Activated CD4-positive, alpha-beta T cell treated with anti-CD3 and anti-CD28 coated beads, Interleukin-2, amount 50 U/mL, for 1 hour (primary cell): ENCODE data around the gene NEK9.
"Not testable (repeated sequence)": the region's sequence is repeated elsewhere in the genome, so short reads cannot be mapped to it uniquely, and the experiment has no call there.

Source experiments
- DNase-seq: peaks from one replicate; pipeline ENCODE4 v3.0.0-alpha.2; 2020

Gene NEK9

DNA sequence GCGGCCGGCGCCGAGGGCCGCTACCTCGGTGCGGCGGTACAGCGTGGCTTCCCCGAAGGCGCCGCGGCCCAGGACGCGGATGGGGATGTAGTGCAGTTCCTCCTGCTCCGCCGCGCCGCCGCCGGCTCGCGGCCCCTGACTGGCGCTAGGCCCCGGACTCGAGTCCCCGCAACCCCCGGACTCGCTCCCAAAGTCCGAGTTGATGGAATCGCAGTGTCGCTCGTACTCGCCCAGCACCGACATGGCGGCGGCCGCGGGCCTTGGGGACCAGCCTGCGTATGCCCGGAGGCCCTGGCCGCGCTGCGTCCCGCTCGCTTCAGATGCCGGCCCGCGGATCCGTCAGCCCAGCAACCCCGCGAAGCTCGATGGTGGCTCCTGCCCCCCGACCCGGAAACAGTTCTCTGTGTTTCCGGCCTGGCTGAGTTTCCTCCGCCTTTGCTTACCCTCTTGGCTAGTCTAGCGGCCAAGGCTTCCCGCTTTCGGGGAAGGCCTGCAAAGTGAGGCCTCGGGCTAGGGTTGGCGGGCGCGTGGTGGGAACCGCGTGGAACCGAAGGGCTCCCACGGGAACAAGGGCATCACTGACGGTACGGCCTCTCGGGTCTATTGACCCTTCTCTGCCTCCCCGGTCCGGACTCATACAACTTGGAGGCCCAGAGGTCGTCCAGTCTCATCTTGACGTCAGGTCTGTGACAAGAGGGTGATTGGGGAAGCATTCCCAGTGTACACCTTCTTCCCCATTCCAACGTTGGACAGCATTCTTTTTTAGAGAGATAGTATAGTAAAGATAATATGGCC, at the start of gene NEK9:
Gene NEK9, minus strand, starts transcription at position 370 of the 795 bp plus-strand sequence. Its CDS starts 127 bp downstream, at position 243.
- peak; percentile 87 for DNase-seq

DNA sequence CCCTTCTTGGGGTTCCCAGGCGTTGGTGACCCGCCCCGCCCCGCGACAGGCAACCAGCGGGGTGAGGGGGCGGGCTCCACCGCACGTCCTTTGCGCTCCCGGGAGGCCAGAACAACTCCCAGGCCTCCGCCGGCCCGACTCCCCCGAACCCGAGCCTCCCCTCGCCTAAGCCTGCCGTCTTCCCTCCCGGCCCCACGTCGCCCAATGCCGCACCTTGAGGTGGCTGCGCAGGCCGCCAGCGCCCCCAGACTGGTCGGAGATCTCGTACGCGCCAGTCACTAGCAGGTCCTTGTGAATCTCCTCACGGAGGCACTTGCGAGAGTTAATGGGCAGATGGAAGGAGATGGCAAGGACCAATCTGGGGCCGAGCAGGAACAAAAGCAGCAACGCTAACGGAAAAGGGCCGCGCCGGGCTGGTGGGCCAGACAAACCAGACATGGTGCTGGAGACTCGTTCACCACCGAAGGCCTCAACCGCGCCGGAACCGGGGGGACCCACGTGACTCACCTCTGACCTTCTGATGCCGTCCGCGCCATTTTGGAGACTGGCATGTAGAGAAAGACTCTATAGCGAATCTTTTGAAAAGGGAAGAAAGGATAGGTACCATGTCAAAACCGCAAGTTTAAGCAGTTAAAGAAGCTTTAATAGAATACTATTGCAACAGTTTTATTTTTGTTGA, 49.4 kb upstream of the NEK9 start, which contains the start of gene TMED10:
Gene TMED10, minus strand, starts transcription at position 471 of the 679 bp plus-strand sequence. Its CDS starts 33 bp downstream, at position 438.
- DNase-seq: peak; percentile 90

DNA sequence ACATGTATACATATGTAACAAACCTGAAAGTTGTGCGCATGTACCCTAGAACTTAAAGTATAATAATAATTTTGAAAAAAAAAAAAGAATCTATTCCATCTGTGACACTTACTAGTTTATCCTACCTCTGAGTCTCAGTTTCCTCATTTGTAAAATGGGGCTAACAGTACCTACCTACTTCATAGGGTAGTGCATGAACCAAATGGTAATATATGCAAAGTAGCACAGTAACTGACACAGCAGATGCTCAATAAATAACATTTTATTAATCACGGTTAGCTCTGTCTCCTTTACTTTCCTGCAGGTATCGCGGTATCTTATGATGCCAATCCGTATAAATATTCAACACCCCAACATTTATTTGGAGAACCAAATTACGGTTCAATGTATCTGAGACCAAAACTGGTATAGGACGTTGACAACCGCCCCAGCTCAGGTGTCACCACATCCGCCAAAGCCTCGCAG, 48.9 kb upstream of the NEK9 start:
- DNase-seq: no peak

DNA sequence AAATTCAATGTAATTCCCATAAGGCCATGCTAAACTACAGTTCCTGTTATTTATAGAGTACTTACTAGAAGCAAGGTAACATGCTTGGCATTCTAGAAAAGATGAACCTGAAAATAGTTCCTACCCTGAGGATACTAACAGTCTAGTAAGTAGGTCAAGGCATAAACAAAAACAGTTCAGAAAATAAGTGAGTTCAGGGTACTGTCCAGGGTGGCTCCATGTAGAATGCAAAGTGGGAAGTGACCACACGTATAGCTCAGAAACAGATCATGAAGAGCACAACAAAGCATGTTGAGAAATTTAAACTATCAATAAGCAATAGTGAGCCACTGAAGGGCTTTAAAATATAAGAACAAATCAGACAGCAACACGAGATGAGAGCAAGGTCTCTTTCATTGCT, 47.2 kb upstream of the NEK9 start:
- no peak for DNase-seq

DNA sequence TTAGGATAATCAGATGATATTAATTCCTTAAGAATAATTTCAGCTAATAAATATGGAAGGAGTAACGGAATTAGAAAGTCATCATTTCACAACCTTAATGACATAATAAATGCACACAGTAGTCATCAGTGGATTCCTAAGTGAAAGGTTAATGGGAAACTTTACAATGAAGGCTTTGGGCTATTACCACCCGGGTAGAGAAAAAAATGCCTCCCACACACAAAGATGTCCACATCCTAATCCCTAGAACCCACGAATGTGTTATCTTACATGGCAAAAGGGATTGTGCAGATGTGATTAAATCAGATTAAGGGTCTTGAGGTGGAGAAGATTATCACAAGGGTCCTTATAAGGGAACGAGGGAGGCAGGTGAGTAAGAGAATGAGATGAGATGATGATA, 43.9 kb upstream of the NEK9 start:
- DNase-seq: no peak

DNA sequence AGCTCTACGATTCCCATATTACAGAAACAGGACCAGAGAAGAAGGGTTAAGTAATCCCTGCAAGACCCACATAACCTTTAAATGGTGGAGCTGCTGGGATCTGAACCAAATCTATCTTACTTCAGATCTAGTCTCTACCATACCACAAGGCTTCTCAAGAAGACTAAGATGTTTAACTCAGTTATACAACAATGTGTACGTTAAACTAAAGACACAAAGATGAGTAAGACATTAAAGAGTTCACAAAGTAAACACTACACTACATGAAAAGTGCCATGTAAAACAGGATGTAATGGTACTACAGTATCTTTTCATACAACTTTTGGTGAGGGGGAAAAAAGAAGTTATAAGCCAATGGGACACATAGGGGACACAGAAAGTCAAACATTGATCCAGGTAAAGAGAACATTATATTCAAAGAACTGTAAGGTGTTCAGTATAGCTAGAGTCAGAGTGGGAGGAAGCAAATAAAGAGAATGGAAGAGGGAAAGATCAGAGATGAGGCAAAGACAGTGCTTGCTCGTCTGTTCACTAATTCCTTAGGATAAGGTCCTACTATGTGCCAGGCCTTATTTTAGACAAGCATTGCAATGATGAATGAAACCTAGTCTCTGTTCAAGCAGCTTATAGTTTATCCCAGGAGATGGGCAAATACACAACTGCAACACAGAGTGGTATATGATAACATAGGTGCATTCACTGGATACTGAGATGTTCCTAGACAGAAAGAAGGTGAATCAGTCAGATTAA, 41.9 kb upstream of the NEK9 start:
- no peak for DNase-seq

DNA sequence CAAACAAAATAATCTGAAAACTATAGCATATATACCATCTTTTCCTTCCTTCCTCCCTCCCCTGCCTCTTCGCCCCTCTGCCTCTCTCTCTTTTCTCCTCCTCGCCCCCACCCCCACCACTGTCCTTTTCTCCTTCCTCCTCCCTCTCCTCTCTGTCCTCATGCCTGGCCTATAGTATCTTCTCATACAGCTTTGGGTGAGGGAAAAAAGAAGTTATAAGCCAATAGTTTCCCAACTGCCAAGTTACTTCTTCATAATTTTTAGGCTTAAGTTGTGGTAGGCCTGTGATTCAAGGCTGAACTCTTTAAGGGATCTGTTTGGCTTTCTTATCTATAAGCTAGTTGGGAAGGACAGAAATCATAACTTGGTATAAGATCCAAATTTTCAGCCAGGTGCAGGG, 40.5 kb upstream of the NEK9 start:
- no peak for DNase-seq

DNA sequence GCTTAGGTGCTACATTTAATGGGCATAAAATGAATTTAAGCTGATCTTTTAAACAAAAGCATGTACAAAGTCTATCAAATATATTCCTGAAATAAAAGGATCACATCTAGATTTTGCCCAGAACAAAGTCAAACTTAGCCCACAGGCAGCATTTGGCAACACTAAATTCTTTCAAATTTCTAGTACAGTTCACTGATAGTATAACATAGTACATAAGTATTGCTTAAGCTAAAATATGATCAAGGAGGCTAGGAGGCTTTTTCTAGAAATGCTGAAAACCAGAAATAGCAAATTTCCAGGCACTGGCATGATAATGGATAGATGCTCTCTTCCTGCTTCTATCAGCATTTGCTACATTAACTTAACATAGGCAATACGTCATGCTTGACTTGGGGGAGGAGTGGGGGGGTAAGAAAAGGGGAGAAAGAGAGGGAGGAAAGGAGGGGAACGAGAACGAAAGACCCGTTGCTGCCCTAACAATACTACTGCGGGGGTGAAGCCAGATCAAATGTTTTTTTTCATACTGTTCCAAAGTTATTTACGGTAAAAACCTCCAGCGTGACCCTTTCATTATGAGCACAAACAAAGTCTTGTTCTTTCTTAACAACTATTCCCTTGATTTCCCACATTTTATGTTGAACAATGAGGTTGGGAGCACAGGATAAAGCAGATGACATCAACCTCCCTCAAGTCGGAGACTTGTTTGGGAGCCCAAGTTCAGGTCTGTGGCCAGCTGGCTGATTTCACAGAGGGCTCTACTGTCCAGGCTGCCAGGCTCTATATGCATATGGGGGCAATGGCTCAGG, 38.9 kb upstream of the NEK9 start:
- DNase-seq: no peak

DNA sequence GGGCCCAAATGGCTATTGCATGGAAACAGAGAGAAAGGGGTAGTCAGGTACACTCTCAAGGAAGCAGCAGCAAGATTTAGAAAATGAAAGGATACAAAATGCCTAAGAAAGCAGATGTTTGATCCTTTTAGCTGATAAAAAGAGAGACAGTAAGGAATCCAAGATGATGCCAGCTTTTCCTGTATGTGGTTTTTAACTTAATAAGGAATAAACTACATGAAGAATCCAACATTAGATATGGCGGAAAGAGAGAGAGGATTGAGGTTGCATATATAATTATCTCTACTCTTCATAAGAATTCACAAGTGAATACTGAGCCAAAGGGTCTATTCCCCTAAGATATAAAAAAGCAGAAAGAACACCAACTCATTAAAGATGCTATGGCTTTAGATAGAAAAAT, 38.0 kb upstream of the NEK9 start:
- no peak for DNase-seq

DNA sequence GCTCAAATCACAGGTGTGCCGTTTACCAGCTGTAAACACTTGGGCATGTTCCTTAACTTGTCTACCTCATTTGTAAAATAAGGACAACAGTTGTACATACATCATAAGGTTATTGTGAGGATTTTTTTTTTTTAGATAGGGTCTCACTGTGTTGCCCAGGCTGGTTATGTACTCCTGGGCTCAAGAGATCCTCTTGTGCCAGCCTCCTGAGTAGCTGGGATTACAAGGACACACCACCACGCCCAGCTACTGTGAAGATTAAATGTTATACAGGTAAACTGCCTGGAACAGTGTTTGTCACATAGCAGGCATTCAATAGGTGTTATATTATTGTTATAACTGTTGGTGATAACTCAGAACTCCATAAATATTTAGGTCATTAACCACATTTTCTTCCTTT, 36.8 kb upstream of the NEK9 start:
- DNase-seq: no peak

DNA sequence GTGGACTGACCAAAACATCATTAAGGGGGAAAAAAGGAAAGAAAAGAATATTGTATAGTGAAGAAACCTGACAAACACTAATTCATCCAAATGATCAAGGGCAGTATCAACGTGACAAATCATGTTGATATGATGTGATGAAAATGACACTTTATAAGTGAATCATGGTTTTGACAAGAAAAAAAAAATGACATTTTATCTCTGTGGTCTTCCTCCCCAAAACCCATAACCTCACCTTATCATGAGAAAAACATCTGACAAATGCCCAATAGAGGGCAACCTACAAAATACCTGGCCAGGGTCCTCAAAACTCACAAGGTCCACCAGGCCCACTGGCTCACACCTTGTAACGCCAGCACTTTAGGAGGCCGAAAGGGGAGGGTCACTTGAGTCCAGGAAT, 35.8 kb upstream of the NEK9 start:
- DNase-seq: no peak

DNA sequence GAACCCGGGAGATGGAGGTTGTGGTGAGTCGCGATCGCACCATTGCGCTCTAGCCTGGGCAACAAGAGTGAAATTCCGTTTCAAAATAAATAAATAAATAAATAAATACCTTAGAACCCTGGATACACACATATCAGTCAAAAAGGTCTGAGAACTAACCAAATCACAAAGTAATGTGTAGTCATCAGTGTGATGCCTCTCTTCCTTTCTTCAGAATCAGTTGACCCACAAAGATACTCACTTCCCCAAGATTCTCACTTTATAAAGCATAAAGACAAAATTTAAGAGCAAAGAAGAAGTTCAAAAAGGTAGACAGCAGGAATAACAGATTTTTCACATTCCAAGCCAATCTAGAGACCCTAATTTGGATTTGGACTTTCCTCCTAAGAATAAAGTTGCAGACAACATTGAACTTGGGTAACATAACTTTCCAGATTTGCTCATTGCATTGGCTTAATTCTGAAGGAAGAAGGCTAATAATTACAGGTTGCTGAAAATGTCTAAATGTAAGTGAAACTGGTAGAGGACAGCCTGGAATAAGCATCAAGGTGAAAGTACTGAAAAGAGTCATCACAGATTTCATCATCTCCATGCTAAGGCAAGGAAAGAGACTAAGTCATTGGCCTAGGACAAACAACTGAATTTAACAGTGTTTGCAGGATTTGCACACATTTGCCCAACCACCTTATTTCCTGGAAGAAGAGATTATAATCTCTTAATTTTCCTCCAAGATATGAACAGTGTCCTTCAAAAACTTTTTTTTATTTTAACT, 32.2 kb upstream of the NEK9 start:
- no peak for DNase-seq

DNA sequence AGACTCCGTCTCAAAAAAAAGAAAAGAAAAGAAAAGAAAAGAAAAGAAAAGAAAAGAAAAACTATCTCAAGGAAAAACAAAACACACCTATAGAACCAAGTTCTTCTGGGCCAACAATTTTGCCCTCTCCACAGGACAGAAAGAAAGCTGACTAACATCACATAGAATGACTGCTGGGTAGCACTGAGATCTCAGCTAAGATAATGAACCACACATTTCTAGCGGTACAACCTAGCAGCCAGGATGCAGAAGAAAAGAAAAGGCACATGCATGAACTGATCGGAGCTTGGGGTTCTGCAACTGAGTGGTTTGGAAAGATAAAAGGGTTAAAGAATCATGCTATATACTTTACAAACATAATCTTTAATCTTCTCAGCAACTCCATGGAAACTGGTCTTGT, 30.1 kb upstream of the NEK9 start:
- DNase-seq: no peak

DNA sequence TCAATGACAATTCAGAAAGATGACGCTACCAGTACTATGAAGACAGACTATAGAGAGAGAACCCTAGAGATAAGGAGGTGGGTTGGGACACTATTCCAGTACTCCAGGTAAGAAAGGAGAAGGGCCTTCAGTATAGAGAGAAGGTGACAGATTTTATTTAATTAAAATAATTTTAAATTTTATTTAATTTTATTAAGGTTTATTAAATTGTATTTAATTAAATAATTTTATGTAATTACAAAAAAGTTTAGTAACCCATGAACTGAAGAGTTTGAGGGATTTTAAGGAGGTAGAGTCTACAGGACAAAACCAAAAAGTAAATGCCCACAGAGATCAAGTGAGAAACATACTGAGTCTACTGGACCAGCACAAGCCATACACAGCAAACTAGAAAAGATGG, 29.3 kb upstream of the NEK9 start:
- no peak for DNase-seq

DNA sequence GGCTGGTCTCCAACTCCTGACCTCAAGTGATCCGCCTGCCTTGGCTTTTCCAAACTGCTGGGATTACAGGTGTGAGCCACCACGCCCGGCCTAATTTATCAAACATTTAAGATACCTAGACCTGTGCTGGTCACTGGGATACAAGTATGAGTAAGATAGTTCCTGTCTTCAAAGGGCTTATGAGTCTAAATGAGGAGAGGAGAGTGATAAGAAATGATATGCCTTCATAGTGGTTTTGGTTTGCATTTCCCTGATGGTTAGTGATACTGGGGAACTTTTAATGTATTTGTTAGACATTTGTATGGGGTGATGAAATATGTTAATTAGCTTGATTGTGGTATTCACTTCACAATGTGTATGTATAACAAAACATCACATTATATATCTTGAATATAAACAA, 28.3 kb upstream of the NEK9 start:
- no peak for DNase-seq

DNA sequence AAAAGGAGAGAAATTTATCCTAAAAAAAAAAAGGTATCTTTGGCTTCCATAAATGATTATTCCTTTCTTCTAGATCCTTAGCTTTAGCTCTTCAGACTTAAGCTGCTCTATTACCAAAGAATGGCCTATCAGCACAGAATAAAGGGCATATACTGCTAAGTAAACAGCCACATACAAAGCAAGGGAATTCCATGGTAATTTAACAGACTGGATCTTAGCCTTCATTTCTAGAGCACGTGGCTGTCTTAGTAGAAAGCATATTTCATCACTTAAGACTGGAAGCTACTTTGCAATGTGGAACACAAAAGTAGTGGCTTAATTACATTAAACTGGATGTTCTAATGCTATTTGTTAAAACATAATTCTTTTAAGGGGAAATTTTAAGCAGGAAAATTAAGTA, 26.4 kb upstream of the NEK9 start:
- DNase-seq: no peak

DNA sequence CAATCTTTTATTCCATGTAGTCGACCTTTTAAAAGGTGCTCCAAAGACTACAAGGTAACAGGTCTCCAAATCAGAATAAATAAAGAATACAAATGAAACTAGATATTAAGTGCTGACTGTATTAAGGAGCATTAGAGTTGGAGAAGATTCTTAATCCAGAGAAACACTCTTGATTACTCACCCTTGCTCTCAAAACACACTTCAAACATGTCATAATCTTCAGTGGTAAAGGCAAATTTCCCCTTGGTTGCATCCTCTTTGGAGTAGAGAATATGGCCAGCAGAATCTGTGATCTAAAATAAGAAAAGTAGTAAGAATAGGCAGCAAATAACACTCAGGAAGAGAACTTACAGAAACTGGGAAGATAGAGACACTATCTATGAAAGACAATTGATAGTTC, 25.0 kb upstream of the NEK9 start:
- DNase-seq: no peak

DNA sequence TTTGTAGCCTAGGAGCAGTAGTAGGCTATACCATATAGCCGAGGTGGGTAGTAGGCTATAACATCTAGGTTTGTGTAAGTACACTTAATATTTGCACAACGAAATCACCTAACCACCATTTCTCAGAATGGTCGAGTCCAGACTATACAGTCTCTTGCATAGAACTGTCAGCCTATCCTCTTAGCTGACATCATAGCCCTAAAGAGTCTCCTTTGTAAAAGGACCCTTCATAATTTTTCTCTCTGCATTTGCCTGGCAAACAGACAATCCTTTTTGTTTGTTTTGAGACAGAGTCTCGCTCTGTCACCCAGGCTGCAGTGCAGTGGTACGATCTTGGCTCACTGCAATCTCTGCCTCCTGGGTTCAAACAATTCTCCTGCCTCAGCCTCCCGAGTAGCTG, 23.8 kb upstream of the NEK9 start:
- DNase-seq: not testable (repeated sequence)

DNA sequence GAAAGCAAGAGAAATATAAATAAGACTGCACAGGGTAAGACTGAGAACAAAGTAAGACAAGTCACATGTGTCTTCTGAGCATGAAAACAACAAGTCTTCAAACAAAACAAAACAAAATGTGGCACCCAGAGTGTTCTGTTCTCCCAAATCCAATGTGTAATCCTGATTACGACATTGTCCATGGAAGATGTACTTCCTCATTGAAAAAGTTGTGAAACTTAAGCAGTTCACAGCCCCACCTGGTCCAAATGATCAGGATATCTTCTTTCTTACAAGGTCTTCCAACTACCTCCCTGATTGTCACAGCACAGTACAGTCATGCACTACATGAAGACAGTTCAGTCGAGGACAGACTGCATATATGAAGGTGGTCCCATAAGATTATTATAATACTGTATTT, 23.3 kb upstream of the NEK9 start:
- no peak for DNase-seq

DNA sequence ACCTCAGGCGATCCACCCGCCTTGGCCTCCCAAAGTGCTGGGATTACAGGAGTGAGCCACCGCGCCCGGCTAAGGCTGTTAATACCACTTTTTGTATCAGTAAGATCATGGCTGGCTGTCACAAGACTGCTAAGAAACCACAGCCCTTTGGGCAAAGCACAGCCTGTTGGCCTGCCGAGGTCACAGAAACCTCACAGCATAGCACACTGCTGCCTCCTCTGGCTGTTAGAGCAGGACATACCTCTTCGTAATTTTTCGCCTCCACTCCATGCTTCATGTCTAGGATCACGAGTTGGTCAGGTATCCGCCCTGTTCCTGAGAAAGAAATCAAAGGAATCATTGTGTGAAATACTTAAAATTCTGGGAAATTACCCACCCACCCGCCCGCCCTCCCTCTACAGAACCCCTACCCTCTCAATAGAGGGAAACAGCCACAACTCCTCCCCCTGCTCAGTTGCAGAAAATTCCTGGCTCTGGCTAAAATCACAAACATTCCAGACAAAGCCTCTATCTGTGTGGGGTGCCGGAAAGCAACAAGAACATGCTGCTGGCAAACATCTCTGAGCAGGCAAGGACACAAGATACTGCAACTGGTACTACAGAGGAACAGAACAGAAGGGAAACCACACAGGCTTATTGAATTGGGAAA, 20.7 kb upstream of the NEK9 start:
- no peak for DNase-seq

DNA sequence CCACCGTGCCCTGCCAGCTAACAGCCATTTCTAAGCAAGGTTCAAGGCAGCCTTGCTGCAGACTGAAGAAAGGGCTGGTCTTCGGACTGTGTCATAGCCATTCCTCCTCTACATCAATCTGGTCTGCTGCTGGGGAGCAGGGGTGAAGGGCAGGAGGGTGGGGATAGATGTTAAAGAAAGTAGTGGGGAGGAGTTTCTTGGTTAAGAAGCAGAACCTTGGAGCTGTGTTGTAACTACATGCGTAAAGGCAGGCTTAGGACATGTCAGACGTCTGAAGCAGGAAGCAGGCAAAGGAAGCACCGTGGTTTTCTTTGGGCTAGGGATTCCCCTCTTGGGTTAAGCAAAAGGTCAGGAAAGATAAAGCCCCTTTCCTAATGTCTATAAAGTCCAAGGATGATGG, 18.1 kb upstream of the NEK9 start:
- DNase-seq: no peak
